GM06990 (cell line): Measurements from ENCODE around the gene CFAP74.

Experiments
- DNase-seq: peaks from one replicate; pipeline ENCODE4 v3.0.0-alpha.2; 2011; ENCODE audit not compliant: insufficient read length; ENCODE audit errors: extremely low read depth
- H3K27me3 ChIP-seq: replicated peaks from 2 replicates; pipeline ENCODE4 v1.6.0; 2011; ENCODE audit warnings: low read length; ENCODE audit not compliant: control insufficient read depth, insufficient read depth
- H3K36me3 ChIP-seq: 2 replicates; pipeline ENCODE4 v1.5.1; 2011; ENCODE audit warnings: low read length; ENCODE audit not compliant: control insufficient read depth, insufficient read depth
- H3K4me3 ChIP-seq: replicated peaks from 2 replicates; pipeline ENCODE4 v1.5.1; 2011; ENCODE audit warnings: low read depth, mild to moderate bottlenecking, control low read depth, low read length
- TF ChIP-seq, protein P1 (sequence below): IDR thresholded peaks from 2 replicates; pipeline ENCODE4 v1.5.1; 2011; ENCODE audit warnings: low read length, control low read depth, mild to moderate bottlenecking, inconsistent platforms; ENCODE audit not compliant: insufficient read depth, poor library complexity, severe bottlenecking

The CFAP74 gene

DNA sequence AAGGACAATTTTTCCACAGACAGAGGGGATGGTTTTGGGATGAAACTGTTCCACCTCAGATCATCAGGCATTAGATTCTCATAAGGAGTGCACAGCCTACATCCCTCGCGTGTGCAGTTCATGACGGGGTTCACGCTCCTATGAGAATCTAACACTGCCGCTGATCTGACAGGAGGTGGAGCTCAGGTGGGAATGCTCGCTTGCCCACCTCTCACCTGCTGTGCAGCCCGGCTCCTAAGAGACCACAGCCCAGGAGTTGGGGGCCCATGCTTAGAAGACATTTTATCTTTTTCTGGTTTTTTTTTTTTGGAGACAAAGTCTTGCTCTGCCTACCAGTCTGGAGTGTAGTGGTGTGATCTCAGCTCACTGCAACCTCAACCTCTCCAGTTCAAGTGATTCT is 128.7 kb downstream of the CFAP74 start:
- TF ChIP-seq, protein P1, sequence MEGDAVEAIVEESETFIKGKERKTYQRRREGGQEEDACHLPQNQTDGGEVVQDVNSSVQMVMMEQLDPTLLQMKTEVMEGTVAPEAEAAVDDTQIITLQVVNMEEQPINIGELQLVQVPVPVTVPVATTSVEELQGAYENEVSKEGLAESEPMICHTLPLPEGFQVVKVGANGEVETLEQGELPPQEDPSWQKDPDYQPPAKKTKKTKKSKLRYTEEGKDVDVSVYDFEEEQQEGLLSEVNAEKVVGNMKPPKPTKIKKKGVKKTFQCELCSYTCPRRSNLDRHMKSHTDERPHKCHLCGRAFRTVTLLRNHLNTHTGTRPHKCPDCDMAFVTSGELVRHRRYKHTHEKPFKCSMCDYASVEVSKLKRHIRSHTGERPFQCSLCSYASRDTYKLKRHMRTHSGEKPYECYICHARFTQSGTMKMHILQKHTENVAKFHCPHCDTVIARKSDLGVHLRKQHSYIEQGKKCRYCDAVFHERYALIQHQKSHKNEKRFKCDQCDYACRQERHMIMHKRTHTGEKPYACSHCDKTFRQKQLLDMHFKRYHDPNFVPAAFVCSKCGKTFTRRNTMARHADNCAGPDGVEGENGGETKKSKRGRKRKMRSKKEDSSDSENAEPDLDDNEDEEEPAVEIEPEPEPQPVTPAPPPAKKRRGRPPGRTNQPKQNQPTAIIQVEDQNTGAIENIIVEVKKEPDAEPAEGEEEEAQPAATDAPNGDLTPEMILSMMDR, result no peak
- H3K36me3 ChIP-seq, result peaks cover 18% of the 10 kb centered on the region
- no peaks in the 10 kb centered on the region for H3K27me3 ChIP-seq
- DNase-seq, result no peak
- H3K4me3 ChIP-seq, result no peak overlapping the region

DNA sequence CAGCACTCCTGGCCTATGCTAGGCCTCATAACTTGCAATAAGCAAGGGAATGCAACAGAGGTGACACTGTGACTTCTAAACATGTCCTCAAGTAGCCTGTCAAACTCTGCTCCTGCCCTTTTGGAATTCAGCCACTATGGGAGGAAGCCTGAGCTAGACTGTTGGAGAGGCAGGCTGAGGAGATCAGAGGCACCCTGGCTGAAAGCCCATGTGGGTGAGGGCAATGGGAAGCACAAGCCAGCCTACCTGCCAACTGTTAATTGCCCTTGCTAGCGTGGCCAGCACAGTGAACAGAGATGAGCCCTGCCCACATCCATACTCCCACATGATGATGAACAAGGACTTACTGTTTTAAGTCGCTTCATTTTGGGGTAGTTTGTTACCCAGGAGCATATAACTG is 130.4 kb downstream of the CFAP74 start:
- peaks cover 18% of the 10 kb centered on the region for H3K36me3 ChIP-seq
- TF ChIP-seq, protein P1, result no peak

DNA sequence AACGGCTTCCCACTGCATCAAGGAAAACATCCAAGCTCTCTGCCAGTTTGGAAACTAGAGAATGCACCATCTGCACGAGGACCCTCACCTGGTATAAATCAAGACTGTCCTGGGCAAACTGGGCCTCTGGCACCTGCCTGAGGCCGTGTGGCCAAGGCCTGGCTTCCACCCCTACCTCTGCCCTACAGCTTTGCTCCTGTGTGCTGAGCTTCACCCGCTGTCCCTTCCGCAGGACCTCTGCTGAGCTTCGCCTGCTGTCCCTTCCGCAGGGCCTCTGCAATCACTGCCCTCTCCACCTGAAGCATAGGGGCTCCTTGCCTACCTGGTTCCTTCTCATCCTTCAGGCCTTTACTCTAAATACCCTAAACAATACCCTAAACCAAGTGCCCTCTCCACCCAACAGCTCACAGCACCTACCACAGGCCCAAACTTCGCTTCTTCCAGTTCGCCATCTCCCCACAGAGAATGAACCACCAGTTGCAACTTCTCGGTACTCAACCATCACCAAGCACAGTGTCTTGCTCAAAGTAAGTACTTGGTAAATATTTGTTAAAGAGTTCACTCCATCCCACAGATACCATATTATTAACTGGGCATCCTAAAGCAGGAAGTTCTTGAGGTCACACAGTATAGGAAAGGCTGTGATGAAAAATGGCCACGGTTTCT is 131.1 kb downstream of the CFAP74 start:
- DNase-seq, result no peak
- Histone ChIP-seq H3K36me3 (peaks cover 17% of the 10 kb centered on the region), H3K27me3 (no peaks in the 10 kb centered on the region), H3K4me3 (no peak overlapping the region)
- TF ChIP-seq, protein P1, result no peak

More for the DNA sequence above, 130.4 kb downstream of the CFAP74 start:
- H3K4me3 ChIP-seq, result no peak overlapping the region
- DNase-seq, result no peak
- H3K27me3 ChIP-seq, result no peaks in the 10 kb centered on the region
